NCI-H226 (cell line): ENCODE data around the gene GPX1.
"Not testable (repeated sequence)": the region's sequence is repeated elsewhere in the genome, so short reads cannot be mapped to it uniquely, and the experiment has no call there.

Experiments used
- DNase-seq: peaks from one replicate; pipeline ENCODE4 v3.0.0-alpha.2; 2015

The GPX1 gene

GRCh38 chr3:49357443-49358216 lies 523 bp downstream of the GPX1 start:
- DNase-seq = peak; percentile 90

- DNase-seq = not testable (repeated sequence)
Measured at GRCh38 chr3:49357095-49357442, 1.1 kb downstream of the GPX1 start.

GRCh38 chr3:49352890-49353421 lies 5.2 kb downstream of the GPX1 start:
- DNase-seq = no peak

GRCh38 chr3:49352281-49352680 lies 5.9 kb downstream of the GPX1 start:
- DNase-seq = no peak

GRCh38 chr3:49351521-49352011 lies 6.6 kb downstream of the GPX1 start:
- peak; percentile 83 for DNase-seq

- DNase-seq = peak; percentile 58
Measured at GRCh38 chr3:49349348-49350114, 8.6 kb downstream of the GPX1 start.

GRCh38 chr3:49348361-49348760 lies 9.8 kb downstream of the GPX1 start:
- DNase-seq = not testable (repeated sequence)

- peak; percentile 83 for DNase-seq
Measured at GRCh38 chr3:49346797-49347251, 11.3 kb downstream of the GPX1 start.

GRCh38 chr3:49343163-49343562 lies 15.0 kb downstream of the GPX1 start:
- no peak for DNase-seq

- no peak for DNase-seq
Measured at GRCh38 chr3:49341996-49342395, 16.2 kb downstream of the GPX1 start.

GRCh38 chr3:49339941-49340800 lies 18.0 kb downstream of the GPX1 start, which contains the start of gene USP4:
Gene USP4, minus strand, starts transcription at chr3:49340053. Its CDS starts 29 bp downstream, at chr3:49340024.
- peak; percentile 96 for DNase-seq

- no peak for DNase-seq
Measured at GRCh38 chr3:49339581-49339940, 18.6 kb downstream of the GPX1 start.

- no peak for DNase-seq
Measured at GRCh38 chr3:49333916-49334633, 24.1 kb downstream of the GPX1 start.

- DNase-seq = peak; percentile 49
Measured at GRCh38 chr3:49333091-49333490, 25.1 kb downstream of the GPX1 start.

- peak; percentile 22 for DNase-seq
Measured at GRCh38 chr3:49329186-49329585, 29.0 kb downstream of the GPX1 start.

GRCh38 chr3:49328350-49328749 lies 29.8 kb downstream of the GPX1 start:
- not testable (repeated sequence) for DNase-seq

- DNase-seq = no peak
Measured at GRCh38 chr3:49327485-49327884, 30.7 kb downstream of the GPX1 start.

GRCh38 chr3:49324768-49325167 lies 33.4 kb downstream of the GPX1 start:
- DNase-seq = no peak

GRCh38 chr3:49316696-49317457 lies 41.3 kb downstream of the GPX1 start:
- DNase-seq = no peak

- no peak for DNase-seq
Measured at GRCh38 chr3:49313896-49314688, 44.1 kb downstream of the GPX1 start.
